HG02642 (cell line): ENCODE measurements around the gene HOXA1.

Source experiments
- ATAC-seq: cut with Tn5 transposase; IDR thresholded peaks from one replicate; pipeline ENCODE4 v1.9.1; 2021; ENCODE audit warnings: mild to moderate bottlenecking; ENCODE audit not compliant: unreplicated experiment, poor library complexity

HOXA1 gene

GRCh38 chr7:27117887-27118491 lies 22.2 kb upstream of the HOXA1 start:
- no peak for ATAC-seq

GRCh38 chr7:27116962-27117886 lies 21.4 kb upstream of the HOXA1 start:
- ATAC-seq: no peak

- ATAC-seq: no peak
These were observed 20.5 kb upstream of the HOXA1 start for GRCh38 chr7:27116031-27116961.

DNA sequence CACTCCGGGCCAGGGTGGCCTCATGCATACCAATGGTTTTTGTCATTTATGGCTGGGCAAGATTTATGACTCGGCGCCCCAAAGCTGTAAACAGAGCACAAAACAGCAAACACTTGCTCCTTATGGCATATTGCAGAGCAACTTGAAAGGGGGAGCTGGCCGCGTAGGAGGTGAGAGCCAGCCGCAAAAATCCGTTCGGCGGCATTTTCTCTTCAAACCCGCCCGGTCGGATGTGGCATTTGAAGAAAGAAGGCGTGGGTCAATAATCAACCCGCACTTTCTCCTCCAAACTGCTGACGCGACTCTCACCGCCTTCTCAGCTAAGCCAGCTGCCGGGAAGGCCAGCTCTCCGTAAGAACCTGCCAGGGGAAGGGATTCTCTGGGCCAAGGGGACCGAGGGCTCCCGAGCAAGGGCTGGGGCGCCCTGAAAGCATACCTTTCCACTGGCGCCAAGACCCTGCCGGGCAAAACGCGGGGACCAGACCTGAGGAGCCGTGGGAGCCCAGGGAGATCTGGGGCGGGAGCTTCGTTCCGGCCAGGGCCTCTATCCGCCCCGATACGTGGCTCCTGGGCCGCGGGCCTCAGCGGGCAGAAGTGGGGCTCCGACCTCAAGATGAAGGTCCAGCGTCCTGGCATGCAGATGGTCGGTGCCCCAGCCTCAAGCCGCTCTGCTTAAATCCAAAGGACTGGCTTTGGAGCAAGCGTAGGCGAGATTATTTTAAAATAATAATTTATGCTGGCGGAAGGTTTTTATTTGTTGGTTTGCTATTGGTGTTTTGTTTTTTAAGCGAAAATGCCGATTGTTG lies 19.6 kb upstream of the HOXA1 start:
- no peak for ATAC-seq

DNA sequence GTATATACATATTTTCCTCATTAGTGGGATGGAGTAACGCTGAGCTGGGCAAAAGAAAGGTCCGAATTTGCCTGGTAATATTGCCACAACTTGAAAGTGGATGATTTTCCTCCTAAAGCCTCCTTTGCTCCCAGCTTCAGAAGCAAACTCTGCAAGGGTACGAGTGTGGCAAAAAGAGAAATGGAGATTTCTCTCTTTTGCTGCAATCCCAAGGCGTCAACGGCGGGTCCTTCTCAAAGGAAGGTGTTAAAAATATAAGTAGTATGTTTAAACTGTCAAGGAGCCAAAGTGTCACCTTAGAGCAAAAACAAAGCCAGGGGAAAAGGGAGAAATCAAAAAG lies 19.1 kb upstream of the HOXA1 start:
- ATAC-seq: no peak

DNA sequence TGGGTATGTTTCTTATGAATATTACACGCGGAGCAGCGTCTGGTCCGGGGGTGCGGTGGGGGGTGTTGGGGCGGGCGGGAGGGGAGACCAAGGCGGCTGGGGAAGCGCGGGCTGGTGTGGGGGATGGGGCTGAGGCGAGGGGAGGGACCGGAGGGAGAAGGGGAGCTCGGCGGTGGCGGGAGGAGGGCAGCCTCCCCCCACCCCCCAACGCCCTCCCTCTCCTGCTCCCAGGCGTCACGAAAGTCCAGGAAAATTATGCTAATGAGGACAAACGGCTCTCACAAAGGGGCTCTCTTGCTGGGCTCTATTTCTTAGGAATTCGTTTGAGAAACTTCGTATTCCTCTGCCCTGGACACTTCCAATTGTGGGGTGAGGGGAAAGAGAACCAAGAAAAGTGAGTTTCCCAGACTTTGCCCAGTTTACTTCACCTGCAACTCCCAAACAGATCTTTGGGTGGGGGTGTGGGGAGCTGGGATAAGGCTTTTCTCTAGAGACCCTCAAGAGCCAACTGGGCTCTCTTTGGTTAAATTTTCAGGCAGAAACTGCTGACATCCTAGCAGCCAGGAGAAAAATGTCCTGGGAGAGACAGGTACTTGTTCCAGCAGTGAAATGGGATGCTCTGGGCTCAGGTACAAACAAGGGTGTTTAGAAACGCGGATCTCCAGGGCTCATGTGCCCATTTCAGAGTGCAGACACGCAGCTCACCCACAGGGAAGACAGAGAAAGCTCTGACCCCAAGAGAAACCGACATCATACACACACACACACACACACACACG lies 18.4 kb upstream of the HOXA1 start:
- no peak for ATAC-seq

DNA sequence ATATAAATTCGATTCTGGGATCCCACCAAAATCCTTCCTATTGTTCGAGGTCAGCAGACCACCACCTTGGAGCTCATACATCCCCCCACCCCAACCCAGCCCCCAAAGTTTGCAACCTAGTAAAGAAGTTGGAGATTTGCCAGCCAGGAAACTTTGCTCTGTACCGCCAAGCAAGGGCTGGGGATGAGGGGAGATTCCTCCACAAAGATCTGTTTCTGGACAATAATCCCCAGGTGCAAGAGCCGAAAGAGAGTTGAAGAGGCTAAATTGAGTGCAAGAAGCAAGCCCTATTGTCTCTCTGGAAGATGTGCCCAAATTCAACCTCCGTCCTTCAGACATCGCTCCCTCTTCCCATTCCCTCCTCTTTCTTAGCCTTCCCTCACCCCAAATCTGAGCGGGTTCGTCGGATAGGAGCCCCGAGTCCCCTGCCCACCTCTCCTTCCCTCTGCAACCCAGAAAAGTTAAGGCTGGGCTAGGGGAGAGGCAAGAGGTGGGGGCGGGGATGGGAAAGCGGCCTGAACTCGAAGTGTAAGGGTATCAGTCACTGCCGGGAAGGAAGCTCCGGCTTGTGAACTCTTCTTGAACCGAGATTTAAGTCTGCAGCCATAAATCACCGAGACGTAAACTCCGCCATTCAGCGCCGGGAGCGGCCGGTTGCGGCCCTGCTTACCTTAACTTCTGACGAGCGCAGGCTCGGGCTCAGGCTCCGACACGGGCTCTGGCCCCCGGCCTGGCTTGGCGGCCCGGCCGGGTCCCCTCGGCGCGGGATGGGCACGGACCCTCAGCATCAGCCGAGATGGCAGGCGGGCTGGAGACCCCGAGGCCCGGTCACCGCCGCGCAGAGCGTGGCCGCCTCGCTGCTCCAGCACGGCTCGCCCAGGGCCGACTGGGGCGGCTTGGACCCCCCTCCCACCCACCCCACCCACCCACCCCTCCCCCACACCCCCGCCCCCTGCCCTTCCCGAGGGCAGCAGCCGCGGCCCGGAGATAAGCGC lies 17.5 kb upstream of the HOXA1 start:
- no peak for ATAC-seq

- no peak for ATAC-seq
These were observed 16.6 kb upstream of the HOXA1 start for GRCh38 chr7:27112361-27112760.

DNA sequence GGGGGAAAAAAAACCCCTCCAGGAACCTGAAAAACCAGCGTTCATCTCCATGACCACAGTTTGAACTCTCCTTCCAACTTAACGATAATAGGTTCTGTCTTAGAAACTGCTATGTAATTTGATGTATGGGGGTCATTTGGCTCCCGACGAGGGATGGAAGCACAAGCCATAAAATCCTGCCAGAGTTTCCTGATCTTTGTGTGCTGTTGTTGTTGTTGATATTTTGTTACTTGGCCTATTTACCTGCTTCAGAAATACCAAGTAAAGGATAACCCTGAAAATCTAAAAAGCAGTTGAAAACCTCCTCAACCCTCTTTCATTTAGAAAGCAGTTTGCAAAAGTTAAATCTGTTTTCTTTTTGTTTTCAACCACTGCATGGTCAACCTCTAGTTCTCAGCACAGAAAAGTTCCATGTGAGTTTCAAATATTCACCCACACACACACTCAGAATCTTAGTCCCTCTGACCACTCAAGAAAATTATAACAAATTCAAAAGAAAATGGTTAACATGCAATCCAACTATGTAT lies 16.0 kb upstream of the HOXA1 start:
- no peak for ATAC-seq

DNA sequence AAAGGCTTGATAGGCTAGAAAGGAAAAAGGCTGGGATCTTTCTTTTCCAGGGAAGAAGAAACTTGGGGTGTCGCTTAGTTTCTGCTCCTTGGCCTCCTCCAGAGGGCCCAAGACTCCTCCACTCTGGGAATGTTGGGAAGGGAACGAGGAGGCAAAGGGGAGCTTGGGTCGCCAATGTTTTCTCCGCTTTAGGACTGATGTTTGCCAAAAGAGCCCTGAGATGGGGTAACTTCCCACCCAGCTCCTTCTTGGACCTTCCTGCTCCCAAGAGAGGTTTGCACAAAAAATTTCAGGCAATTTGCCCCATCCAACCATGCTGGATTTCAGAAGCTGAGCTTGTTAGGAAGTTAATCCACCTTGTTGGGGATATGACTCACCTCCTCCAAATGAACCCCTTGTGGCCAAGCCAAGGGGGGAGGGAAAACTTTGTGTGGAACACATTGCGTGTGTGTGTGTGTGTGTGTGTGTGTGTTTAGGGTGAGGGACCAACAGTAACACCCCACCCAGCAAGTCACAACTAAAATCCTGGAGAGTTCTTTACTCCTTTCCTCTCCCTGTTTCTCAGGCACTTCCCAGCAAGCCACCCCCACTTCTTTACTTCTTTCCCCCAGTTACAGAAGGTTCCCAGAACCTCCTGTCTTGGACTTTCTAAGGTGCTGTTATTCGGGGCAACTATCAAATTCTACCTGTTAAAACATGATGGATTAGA lies 15.4 kb upstream of the HOXA1 start:
- ATAC-seq: no peak

GRCh38 chr7:27110186-27111031 lies 14.6 kb upstream of the HOXA1 start:
- ATAC-seq: no peak

DNA sequence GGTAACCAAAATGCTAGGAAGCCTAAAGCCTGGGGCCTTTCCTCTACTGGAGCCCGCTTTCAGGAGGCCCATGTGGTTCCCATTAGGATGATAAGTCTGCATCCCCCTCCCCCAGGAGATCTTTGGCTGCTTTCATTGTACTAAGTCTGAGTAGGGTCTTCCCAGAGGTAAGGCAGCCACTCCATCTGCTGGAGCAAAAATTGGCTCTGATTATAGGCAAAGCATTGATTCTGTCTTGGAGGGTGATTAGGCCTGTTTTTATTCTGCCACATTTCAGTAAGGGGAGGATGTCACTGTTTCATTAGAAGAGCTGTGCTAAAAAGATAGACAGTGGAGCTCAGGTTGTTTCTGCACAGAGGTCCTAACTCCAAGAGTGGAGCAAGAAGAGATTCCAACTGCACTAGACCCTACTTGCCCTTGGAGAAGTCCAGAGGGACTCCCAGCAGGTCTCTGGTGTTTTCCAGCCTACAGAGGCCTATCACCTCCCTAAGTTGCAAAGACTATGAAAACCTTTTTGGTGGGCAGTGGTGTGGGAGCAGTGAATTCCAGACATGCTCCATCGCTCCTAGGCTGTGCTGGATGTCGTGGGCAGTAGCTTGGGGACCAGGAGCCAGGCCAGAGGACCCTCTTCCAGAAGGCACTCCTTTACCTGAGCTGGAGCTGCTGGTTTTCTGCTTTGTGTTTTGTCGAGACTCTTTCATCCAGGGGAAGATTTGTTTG lies 13.8 kb upstream of the HOXA1 start:
- no peak for ATAC-seq

GRCh38 chr7:27108390-27109127 lies 12.8 kb upstream of the HOXA1 start:
- ATAC-seq: no peak

DNA sequence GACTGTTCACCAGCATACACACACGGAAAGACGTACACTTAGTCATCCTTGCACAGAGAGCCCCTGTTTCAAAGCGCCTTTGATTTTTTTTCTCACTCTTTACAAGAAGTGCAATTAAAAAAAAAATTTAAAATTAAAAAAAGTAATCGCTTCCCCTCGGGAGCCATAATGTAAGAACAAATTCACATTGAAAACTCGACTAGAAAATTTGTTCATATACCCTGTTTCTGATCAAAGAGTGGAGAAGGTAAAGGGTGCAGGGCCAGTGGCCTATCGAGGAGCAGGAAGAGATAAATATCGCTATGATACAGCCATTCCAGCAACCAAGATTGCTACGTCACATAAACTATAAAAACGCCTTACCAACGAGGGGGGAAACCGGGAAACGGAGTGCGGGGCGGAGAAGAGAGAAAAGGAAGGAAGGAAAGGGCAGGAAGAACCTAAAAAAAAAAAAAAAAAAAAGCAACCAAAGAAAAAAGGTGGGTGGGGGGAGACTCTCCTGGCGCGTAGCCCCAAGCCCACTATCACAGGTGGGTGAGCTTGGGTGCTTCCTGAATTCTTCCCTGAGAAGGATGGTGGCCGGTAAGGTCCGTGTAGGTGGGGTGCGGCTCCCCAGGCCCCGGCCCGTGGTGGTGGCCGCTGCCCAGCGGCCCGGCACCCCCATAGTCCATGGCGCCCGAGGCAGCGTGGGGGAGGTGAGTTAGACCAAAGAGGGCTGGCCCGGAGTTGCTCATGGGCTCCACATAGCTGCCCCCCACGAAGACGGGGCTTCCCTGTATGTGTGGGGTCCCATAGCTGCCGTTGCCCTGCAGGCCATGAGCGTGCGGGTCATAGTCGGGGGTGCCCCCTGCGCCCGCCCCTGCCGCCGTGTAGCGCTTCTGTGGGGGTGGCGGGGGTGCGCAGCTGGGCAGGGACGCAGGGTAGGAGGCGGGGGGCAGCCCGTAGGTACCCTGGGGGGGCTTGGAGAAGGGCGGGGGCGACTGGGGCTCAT lies 11.9 kb upstream of the HOXA1 start:
- ATAC-seq: no peak
